Stimulated activated CD4-positive, alpha-beta T cell treated with anti-CD3 and anti-CD28 coated beads, TNF-alpha, amount 100 ng/mL, for 1 hour (primary cell): ENCODE results near the gene TCP11.
"Not testable (repeated sequence)": the region's sequence is repeated elsewhere in the genome, so short reads cannot be mapped to it uniquely, and the experiment has no call there.

ENCODE experiments used
- DNase-seq, 3 donors: peaks; one replicate each; pipeline ENCODE4 v3.0.0-alpha.2; 2020; ENCODE audit warnings: low read depth in 3 of 3, low spot score in 1 of 3

TCP11 gene

DNA sequence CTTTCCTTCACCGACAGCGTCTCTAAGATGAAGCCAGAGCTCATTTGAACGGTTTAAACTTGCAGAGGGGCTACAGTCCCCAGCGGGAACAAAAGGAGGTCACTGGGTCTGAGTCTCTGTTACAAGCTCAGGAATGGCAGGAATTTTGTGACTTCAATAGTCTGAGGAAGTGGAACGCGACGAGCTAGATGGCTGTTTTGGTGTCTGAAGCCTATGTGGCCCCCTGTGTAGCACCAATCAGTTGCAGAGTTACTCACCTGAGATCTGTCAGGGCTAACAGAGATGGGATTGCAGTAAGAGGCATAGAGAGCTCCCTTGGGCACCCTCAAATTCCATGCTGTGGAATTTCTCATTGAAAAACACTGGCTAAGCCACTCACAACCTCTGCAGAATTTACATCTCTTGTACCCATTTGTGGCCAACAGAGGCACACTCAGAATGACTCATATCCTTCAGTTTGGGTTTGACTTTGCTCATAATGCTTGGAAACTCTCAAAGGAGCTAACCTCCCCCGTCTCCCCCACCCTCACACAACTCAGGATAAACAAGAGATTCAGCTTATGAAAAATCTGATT is 7.1 kb upstream of the TCP11 start:
- no peak for DNase-seq

DNA sequence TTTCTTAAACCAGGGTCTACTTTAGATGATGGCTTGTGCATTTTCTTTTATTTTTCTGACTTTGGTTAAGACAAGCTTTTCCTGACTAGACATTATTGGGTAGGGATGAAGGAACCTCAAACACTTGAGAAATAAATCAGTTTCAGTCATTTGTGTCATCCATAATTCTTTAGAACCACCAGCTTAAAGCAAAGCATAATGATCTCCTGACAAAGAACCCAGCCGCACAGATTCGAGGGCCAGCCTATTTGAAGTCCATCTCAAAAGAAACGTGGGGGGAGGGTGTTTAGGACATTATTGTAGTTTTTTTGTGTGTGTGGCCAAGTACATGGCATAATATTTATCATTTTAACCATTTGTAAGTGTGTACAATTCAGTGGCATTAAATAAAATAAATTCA is 6.3 kb upstream of the TCP11 start:
- DNase-seq = no peak

DNA sequence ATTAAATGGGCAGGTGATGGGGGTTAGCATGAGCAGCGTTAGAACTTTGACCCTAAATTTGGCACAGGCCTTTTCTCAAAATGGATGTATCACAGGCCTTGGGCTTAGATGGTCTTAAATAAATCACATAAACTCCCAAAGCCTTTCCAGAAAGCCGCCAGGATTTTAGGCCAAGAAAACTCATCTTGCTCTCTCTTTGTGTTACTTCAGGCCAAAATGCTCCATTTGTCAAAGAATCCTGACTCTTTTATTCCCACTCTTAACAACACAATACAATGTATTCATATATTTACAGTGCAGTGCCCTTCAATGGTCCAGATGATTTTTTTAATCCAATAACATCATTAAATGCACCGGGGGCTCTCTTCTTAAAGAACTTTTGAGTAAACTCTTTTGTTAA is 5.9 kb upstream of the TCP11 start:
- no peak for DNase-seq

DNA sequence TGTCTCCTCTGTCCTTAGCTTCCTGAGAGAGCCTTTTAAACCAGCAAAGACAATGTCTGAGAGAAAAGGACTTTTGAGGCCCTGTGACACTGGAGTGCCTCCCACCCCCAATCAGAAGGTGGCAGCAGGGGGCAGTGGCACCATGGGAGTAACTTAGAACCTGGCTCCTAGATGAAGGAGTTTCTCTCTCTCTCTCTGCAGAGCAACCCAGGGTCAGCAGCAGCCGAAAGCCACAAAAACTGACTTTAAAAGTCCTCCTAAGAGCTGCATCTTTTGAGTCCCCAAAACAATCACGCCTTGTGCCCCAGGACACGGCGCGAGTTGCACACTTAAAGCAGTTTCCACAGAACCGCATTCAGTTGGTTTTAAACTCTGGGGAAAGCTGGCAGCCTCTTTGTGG is 5.3 kb upstream of the TCP11 start:
- DNase-seq = no peak

DNA sequence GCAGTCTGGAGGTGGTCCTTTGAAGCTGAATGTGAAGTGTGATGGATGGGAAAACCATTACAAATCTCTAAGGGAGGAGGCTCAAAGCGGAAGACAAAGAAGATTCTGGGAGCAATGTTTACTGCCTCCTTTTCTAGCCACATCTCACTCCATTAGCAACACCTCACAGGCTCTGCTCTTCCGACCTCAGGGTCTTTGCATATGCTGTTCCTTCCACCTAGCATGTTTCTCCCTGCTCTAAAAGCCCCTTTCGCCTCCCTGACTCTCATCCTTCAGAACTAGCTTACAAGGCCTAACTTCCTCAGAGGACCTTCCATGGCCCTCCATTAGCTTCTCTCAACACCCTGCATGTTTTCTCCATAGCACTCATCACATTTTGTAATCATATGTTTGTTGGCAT is 4.6 kb upstream of the TCP11 start:
- DNase-seq = no peak

DNA sequence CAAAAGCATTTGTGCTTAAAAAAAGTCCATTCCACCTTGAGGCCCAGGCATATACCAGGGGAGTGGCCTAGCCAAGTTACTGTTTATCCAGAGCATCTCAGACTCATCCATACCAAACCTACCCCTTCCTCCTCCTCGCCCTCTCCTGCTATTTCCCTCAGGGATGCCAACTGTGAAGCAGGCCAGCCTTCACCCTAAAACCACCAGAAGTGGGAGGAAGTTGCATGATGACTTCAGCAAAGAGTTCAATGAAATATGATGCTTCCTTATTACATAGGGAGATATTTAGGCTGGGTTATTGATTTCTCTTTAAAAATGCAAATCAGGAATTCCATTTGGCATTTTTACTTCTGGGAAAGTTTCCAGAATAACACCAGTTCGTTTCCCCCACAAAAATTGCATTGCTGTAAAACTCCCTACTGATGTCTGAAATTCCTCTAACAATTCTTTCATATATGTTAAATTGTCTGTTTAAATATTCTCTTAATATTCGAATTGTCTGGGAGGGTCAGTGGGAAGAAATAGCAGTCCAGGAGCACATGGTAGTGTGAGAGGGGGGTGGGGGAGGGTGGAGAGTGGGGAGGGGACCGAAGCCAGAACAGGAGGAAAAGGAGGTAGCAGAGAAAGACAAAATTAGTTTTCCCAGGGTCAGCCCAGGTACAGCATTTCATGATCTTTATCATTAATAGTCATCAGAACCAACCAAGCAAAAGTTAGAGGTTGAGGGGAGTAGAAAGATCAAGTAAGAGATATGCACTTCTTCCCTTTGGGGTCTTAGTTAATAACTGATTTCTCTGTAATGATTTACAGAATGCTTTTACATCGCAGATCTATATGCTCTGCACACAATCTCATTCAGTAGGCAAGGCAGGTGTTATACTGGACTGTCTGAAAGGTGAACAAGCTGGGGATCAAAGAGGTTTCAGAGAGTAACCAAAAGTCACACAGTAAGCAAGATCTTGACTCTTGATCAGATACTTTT is 1.7 kb upstream of the TCP11 start:
- DNase-seq = no peak

DNA sequence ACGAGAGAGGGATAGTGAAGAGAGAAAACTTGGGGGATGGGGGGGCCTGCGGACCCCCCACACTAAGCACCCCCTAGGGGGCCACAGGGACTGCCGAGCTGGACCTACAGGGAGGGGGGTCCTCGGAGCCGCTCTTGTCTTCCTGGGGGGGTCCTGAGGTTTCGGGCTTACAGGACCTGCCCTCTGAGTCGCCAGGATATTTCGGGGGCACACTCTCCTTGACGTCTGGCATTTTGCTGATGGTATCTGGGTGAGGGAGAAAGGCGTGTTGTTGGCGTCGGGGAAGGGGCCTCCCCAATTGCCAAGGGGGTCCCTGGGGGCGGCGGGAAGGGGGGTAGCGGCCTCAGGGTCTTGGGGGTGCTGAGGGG is 516 bp downstream of the TCP11 start:
- DNase-seq = no peak

DNA sequence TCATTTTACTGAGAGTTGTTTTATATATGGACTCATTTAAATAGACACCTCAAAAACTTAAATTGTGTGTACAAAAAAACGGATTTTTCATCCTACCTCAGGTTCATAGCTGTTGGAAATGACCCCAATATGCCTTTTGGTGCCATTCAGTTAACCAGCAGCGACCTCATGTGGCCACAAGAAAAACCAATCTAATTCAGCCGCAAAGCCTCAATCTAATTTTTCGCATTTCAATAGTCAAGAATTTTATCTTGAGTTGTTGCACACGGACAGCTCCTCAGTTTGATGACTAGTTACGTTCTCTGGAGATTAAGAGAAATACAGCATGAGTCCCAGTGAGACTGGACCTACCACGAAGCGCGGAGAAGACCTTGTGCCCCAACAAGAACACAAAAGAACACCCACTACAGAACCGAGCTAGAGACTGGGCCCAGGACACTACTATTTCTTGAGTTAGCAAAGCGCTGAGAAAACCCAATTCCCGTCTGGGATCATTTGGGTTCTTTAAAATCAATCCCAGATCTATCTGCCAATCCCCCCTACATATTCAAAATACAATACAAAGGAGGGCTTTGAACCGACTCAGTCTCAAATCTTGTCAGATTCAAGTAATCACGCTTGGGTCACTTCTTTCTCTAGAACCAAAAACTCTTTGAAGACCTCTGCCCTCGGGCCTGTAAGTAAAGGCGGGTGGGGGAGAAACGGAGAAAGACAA is 1.1 kb downstream of the TCP11 start:
- DNase-seq = peak in 1 of 3 donors; percentile 22

DNA sequence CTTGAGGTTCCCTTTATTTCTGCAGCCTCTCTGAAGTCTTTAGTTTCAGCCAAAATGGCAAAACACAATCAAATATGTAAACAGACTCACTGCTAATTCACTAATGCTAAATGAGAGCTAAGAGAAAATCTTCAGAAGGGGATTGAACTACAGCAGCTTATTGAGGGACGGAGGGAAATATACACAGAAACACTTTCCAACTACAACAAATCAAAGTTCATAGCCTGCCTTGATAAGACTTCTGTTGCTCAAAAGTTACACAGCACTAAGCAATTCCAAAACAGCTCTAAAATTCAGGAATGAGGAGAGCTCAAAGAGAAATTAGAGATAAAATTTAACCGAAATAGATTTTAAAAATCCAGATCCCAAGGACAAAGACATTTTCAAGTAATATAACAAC is 1.7 kb downstream of the TCP11 start:
- DNase-seq = no peak

DNA sequence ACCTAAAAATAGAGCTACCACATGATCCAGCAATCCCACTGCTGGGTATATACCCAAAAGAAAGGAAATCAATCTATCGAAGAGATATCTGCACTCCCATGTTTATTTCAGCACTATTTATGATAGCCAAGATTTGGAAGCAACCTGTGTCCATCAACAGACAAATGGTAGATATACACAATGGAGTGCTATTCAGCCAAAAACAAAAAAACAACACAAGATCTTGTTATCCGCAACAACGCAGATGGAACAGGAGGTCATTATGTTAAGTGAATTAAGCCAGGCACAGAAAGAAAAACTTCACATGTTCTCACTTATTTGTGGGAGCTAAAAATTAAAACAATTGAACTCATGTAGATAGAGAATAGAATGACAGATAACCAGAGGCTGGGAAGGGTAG is 2.9 kb downstream of the TCP11 start:
- DNase-seq = not testable (repeated sequence)

DNA sequence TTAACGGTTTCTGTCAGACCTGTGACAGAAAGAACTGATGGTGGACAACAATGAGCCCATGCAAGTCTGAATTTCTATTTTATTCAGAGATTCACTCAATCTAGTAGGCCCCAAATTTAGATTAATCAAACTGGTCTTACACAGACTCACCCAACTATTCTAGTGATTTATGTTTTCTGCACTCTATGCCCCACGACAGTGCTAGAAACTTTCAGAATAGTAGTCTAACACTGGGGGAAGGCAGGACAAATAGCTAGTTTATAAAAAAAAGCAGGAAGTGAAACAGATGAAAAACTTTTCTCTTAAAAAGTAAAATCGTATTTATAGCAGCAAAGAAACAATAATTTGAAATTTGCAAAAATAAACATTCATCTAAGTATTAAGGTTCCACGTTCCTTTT is 5.0 kb downstream of the TCP11 start:
- DNase-seq = no peak

DNA sequence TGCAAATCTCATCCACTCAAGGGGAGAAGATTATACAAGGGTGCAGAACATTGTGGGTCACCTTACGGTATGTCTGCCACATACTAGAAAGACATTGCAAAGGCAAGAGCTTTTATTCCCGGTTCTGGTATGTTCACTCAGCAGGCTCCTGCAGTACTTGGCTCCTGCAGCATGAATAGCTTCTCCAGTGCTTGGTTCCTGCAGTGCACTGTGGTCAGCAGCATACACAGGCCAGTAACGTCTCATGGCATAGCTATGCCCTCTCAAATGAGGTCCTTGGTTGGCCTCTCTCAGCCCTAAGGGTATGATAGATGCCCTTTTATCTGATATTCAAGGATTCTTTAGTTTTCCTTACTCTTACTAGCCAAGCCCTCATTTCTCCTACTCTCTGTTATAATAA is 12.6 kb downstream of the TCP11 start:
- DNase-seq = no peak

DNA sequence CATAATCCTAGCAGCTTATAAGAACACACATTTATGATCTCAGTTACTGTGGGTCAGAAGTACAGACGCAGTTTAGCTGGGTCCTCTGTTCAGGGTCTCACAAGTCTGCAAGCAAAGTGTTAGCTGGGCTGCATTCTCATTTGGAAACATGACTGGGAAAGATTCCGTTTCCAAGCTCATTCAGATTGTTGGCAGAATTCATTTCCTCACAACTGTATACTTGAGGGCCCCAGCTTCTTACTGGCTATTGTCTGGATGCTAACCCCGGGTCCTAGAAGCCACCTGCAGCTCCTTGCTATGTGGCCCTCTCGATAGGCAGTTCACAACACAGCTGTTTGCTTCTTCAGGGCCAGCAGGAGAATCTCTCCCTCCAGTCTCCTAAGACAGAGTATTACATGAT is 13.1 kb downstream of the TCP11 start:
- DNase-seq = no peak

DNA sequence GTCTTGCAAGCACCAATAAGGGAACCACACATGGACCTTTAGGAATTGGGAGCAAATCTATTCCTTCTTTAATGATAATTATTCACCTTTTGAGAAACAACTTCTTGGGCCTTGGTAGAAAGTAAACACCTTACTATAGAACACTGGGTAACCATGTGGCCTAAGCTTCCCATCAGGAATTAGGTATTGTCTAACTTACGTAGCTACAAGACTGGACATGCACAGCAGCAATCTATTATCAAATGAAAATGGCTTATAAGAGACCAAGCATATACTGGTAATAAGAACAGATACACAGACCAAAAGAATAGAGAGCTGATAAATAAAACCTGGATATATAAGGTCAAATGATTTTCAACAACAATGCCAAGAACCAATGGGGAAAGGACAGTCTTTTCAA is 16.8 kb downstream of the TCP11 start:
- no peak for DNase-seq

DNA sequence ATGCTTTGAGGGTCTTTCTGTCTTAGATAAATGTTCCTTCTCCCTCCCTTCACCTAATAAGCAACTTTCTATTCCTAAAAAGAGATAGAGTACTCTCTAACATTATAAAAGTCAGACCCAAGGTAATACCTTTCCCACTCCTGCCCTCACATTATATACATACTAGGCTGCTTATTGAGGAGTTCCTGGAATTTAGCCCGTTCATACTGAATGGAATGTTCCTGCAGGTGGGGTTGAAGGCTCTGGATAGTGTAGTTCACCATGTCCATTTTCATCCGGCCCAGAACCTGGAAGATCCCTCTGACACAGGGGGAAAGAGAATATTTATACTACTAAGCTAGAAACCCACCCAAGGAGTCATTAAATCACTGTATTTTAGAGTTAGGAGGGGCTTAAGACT is 20.4 kb downstream of the TCP11 start:
- no peak for DNase-seq

DNA sequence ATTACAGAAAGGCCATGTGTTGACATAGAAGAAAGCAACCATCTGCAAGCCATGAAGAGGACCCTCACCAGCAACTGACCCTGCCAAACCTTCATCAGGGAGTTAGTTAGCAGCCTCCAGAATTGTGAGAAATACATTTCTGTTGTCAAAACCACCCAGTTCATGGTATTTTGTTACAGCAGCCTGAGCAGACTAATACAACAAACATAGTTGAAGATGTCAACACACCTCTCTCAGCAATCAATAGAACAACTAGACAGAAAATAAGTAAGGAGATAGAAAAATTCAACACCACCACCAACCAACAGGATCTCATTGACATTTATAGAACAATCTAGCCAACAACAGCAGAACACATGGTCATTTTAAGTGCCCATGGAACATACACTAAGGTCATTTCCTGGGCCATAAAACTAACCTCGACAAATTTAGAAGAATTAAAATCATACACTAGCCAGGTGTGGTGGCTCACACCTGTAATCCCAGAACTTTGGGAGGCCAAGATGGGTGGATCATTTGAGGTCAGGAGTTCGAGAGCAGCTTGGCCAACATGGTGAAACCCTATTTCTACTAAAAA is 32.7 kb downstream of the TCP11 start:
- DNase-seq = no peak

DNA sequence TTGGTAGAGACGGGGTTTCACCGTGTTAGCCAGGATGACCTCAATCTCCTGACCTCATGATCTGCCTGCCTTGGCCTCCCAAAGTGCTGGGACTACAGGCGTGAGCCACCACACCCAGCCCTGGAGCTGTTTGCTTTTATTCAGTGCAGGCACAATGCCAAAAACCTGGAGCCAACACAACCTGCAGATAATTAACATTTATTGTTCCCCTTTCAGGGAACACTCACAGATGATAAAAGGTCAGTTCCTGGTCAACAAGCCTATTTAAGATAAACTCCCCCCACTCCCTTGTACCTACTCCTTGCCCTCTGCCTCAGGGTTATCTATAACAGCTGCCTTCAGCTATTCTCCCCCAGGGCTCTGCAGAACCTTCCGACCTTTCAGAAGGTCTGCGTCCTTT is 33.4 kb downstream of the TCP11 start:
- not testable (repeated sequence) for DNase-seq

DNA sequence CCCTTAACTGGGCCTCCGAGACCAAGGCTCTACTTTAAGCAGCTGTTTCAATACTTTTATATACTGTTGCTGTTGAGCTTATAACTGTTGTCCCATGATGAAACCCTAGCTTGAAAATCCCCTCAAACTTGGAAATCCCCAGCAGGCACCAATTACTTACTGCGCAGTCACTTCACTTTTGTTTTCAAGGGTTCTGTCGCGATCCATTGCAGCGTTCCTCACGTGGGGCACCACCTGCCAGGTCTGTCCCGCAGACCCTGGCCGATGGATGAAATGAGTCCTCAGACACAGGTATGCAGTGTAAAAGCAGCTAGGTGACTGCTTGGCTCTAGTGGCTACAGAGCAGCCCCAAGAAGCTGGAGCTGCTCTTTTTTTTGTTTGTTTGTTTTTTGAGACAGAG is 33.9 kb downstream of the TCP11 start:
- DNase-seq = peak in 1 of 3 donors; percentile 8

DNA sequence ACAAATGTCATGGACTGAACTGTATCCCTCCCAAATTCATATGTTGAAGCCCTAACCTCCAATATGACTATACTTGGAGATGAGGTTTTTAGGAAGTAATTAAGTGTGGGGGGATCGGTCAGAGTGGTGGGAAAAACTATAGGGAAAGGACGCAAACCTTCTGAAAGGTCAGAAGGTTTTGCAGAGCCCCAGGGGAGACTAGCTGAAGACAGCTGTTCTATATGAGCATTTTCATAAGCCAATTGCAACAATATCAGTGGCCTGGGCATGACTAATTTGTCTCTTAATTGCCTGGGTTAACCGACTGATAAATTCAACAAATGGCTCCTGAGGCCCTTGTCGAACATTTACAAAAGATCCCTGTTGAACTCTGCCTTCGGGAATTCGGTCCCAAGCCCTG is 35.1 kb downstream of the TCP11 start:
- not testable (repeated sequence) for DNase-seq

DNA sequence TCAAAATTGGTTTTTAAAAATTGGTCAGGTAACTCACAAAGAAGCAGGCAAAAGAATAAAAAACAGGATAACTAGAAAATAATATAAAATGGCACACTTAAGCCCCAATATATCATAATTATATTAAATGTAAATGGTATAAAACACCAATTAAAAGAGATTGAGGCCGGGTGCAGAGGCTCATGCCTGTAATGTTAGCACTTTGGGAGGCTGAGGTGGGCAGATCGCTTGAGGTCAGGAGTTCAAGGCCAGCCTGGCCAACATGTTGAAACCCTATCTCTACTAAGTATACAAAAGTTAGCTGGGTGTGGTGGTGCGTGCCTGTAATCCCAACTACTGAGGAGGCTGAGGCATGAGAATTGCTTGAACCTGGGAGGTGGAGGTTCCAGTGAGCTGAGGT is 36.1 kb downstream of the TCP11 start:
- no peak for DNase-seq

DNA sequence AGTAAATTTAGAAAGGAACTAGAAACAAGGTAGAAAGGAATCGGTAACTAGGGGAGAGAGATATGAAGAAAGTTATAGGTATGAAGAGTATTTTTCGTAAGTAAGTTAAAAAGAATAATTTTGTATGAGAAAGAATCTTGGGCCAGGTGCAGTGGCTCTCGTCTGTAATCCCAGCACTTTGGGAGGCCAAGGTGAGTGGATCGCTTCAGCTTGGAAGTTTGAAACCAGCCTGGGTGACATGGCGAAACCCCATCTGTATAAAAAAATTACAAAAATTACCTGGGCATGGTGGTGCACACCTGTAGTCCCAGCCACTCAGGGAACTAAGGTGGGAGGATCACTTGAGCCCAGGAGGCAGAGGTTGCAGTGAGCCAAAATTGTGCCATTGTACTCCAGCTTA is 42.0 kb downstream of the TCP11 start:
- DNase-seq = no peak
